OCI-LY7 (cell line): Measurements from ENCODE around the gene SCARB1. TPM values are rescaled to one million over a fixed set of nuclear protein-coding genes. Genes with fewer than 3 reads are reported as not detected.

Source experiments
- BruUV-seq: library from RNA; stranded (reverse); fragments of 400-500 nt; replicated peaks from 2 replicates; lab custom pipeline; 2021; lab: Mats Ljungman, UMichigan
- CTCF ChIA-PET: fragments of 300-600 bp; sonication (Branson Sonifier 250); formaldehyde crosslinking; loops from one replicate; lab custom pipeline; 2022; ENCODE audit warnings: antibody characterized with exemption; ENCODE audit not compliant: unreplicated experiment; lab: Charles Lee
- POLR2A ChIA-PET: fragments of 300-600 bp; sonication (Branson Sonifier 250); formaldehyde crosslinking; loops from one replicate; lab custom pipeline; 2022; ENCODE audit warnings: antibody characterized with exemption; lab: Charles Lee
- DNase-seq: peaks from one replicate; pipeline ENCODE4 v3.0.0-alpha.2; 2015; ENCODE audit warnings: low spot score
- H2AFZ ChIP-seq: fragments of 200-600 bp; sonication (generic), shearing (Covaris generic); 2 replicates; pipeline ENCODE4 v1.6.1; 2014; ENCODE audit warnings: mild to moderate bottlenecking, antibody characterized with exemption, low read length, moderate library complexity
- H3K27ac ChIP-seq: fragments of 200-600 bp; sonication (generic); 2 replicates; pipeline ENCODE4 v1.5.1; 2014; ENCODE audit warnings: mixed run types, low read depth, mild to moderate bottlenecking, moderate library complexity, low read length, inconsistent platforms; ENCODE audit not compliant: poor library complexity, severe bottlenecking
- H3K36me3 ChIP-seq: fragments of 200-600 bp; sonication (generic); 2 replicates; pipeline ENCODE4 v1.6.1; 2014; ENCODE audit warnings: mild to moderate bottlenecking, antibody characterized with exemption, low read length, moderate library complexity, mixed read lengths; ENCODE audit not compliant: insufficient read depth
- H3K4me1 ChIP-seq: fragments of 200-600 bp; sonication (generic); 2 replicates; pipeline ENCODE4 v1.5.1; 2014; ENCODE audit warnings: mild to moderate bottlenecking, low read length; ENCODE audit not compliant: insufficient read depth, poor library complexity, severe bottlenecking
- H3K4me2 ChIP-seq: fragments of 200-600 bp; sonication (generic); 2 replicates; pipeline ENCODE4 v1.6.1; 2014; ENCODE audit warnings: mild to moderate bottlenecking, low read length
- H3K4me3 ChIP-seq: fragments of 200-600 bp; sonication (generic); 2 replicates; pipeline ENCODE4 v1.5.1; 2014; ENCODE audit warnings: mild to moderate bottlenecking, low read depth, low read length; ENCODE audit not compliant: poor library complexity, severe bottlenecking
- H3K79me2 ChIP-seq: fragments of 200-600 bp; sonication (generic); 2 replicates; pipeline ENCODE4 v1.6.1; 2016; ENCODE audit warnings: low read depth, mild to moderate bottlenecking, low read length, moderate library complexity, mixed read lengths; ENCODE audit not compliant: insufficient read depth
- H3K9me2 ChIP-seq: fragments of 200-600 bp; sonication (generic); 2 replicates; pipeline ENCODE4 v1.6.1; 2016; ENCODE audit warnings: mild to moderate bottlenecking, low read length, mixed read lengths; ENCODE audit not compliant: insufficient read depth
- H3K9me3 ChIP-seq: fragments of 200-600 bp; sonication (generic); 2 replicates; pipeline ENCODE4 v1.6.1; 2014; ENCODE audit warnings: mild to moderate bottlenecking, mixed run types, low read length, mixed read lengths
- H4K20me1 ChIP-seq: fragments of 200-600 bp; sonication (generic); 2 replicates; pipeline ENCODE4 v1.6.1; 2014; ENCODE audit warnings: mild to moderate bottlenecking, antibody characterized with exemption, low read length, moderate library complexity, mixed read lengths; ENCODE audit not compliant: insufficient read depth
- EZH2phosphoT487 ChIP-seq: fragments of 200-600 bp; sonication (generic); IDR thresholded peaks from 2 replicates; pipeline ENCODE4 v1.6.1; 2018; ENCODE audit warnings: low read depth, borderline replicate concordance, mild to moderate bottlenecking, mixed run types, antibody characterized with exemption, low read length, moderate library complexity, mixed read lengths
- intact Hi-C: fragments of 100-400 bp; cut with micrococcal nuclease; formaldehyde crosslinking; loops from one replicate; pipeline ENCODE4 v1.10.0; 2022; ENCODE audit not compliant: unreplicated experiment
- total RNA-seq, 2 experiments: library from RNA; depleted of rRNA in 1 of 2; stranded (reverse); fragments of >200 nt in 1 of 2; shearing (Covaris generic) in 1 of 2; gene quantifications; 2 replicates each; pipeline ENCODE4 v1.2.3, GENCODE V29; 2014 to 2022
- TF ChIP-seq, protein P1 (sequence below): fragments of 200-600 bp; sonication (generic); conservative IDR thresholded peaks from 2 replicates; pipeline ENCODE4 v1.5.1; 2014; ENCODE audit warnings: mild to moderate bottlenecking, antibody characterized with exemption, low read length, moderate library complexity, mixed read lengths

SCARB1 gene
- total RNA-seq, 2 experiments from 2014 or later = 42.9 to 112 TPM

DNA sequence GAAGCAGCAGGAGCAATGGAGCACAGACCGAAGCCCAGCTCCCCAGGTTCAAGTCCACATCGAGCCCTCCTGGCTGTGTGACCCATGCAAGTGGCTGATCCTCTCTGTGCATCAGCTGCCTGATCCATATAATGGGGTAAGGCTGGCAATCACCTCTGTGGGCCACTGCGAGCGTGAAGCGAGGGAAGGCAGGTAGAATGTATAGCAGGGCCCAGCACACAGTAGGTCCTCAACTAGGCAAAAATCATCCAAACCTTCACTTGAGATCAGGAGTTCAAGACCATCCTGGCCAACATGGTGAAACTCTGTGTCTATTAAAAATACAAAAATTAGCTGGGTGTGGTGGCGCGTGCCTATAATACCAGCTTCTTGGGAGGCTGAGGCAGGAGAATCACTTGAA is 102.6 kb downstream of the SCARB1 start:
- ChIA-PET CTCF (no interaction called here), POLR2A (interaction anchor here (0.7 kb wide), 2 partner anchors 297 to 500 kb away, joined by 3 read pairs; no protein-coding TSS in a partner anchor)
- H3K36me3 ChIP-seq = no peaks in the 10 kb centered on the region
- H4K20me1 ChIP-seq = no peaks in the 10 kb centered on the region
- no peak for DNase-seq
- intact Hi-C loops = loop anchor here (10.0 kb wide), 1 partner anchor 156 kb away; no protein-coding TSS in a partner anchor
- H3K9me2 ChIP-seq = no peaks in the 10 kb centered on the region
- no peak overlapping the region for H3K4me3 ChIP-seq
- H3K9me3 ChIP-seq = peaks cover 12% of the 10 kb centered on the region
- no peaks in the 10 kb centered on the region for H3K79me2 ChIP-seq
- no peak overlapping the region for H3K4me2 ChIP-seq
- H2AFZ ChIP-seq = no peak overlapping the region
- TF ChIP-seq, protein P1, sequence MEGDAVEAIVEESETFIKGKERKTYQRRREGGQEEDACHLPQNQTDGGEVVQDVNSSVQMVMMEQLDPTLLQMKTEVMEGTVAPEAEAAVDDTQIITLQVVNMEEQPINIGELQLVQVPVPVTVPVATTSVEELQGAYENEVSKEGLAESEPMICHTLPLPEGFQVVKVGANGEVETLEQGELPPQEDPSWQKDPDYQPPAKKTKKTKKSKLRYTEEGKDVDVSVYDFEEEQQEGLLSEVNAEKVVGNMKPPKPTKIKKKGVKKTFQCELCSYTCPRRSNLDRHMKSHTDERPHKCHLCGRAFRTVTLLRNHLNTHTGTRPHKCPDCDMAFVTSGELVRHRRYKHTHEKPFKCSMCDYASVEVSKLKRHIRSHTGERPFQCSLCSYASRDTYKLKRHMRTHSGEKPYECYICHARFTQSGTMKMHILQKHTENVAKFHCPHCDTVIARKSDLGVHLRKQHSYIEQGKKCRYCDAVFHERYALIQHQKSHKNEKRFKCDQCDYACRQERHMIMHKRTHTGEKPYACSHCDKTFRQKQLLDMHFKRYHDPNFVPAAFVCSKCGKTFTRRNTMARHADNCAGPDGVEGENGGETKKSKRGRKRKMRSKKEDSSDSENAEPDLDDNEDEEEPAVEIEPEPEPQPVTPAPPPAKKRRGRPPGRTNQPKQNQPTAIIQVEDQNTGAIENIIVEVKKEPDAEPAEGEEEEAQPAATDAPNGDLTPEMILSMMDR = no peak
- TF ChIP-seq EZH2phosphoT487 = no peak
- no peaks in the 10 kb centered on the region for H3K4me1 ChIP-seq
- H3K27ac ChIP-seq = no peak overlapping the region
- BruUV-seq = no TSS peak

DNA sequence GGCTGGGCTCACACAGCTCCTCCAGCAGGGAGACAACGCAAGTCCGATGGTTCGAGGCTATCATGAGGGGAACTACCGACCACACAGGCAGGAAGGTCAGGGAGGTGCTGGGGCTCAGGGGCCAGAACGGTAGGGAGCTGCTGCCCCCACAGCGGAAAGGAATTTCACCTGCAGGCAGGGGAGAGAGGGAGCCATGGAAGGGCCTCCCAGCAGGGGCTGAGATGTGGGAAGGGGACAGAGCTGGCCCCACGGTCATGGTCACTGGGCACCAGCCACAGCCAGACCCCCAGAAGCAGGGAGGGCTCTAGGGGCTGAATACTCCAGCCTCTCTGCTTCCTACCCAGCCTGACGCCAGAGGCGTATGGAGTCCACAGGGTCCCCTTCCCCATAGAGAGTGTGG is 103.1 kb downstream of the SCARB1 start:
- no peaks in the 10 kb centered on the region for H3K79me2 ChIP-seq
- CTCF ChIA-PET = no interaction called here
- H3K36me3 ChIP-seq = no peaks in the 10 kb centered on the region
- DNase-seq = no peak
- POLR2A ChIA-PET = no interaction called here
- no peaks in the 10 kb centered on the region for H4K20me1 ChIP-seq
- TF ChIP-seq, protein P1 = no peak
- TF ChIP-seq EZH2phosphoT487 = no peak
- intact Hi-C loops = loop anchor here (10.0 kb wide), 1 partner anchor 156 kb away; no protein-coding TSS in a partner anchor
- H3K9me2 ChIP-seq = no peaks in the 10 kb centered on the region
- peaks cover 12% of the 10 kb centered on the region for H3K9me3 ChIP-seq
- no peak overlapping the region for H2AFZ ChIP-seq
- no peak overlapping the region for H3K4me3 ChIP-seq
- BruUV-seq = no TSS peak
- no peaks in the 10 kb centered on the region for H3K4me1 ChIP-seq
- H3K4me2 ChIP-seq = no peak overlapping the region
- H3K27ac ChIP-seq = no peak overlapping the region

DNA sequence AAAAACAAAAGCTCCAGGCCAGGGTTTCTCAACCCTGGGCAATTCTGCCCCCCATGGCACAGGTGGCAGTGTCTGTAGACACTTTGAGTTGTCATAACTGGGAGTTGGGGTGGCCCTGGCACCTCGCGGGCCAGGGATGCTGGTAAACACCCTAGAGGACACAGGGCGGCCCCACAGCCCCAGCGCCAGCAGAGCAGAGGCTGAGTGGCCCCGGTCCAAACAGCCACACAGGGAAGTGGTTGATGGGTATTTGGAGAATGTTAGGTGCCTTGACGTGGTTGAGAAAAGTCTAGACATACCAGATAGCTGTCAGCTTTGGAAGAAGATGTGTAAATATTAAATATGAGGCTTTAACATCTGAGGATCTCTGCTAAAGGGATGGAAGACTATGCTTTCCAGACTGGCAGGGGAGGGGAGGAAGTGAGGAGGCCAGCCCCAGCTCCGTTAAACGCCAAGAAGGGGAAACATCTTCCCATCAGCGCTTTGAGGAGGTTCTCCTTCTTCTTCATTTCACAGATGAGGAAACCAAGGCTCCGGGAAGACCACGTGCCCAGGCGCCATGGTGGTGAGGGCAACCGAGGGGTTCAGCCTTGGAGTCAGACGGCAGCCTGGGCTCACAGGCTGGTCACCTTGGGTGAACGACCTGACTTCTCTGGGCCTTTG is 103.7 kb downstream of the SCARB1 start:
- TF ChIP-seq, protein P1 = no peak
- no peak for TF ChIP-seq EZH2phosphoT487
- no peak for DNase-seq
- Histone ChIP-seq H3K9me3 (peaks cover 10% of the 10 kb centered on the region), H3K4me1 (no peaks in the 10 kb centered on the region), H3K27ac (no peak overlapping the region), H3K36me3 (no peaks in the 10 kb centered on the region), H3K79me2 (no peaks in the 10 kb centered on the region), H4K20me1 (no peaks in the 10 kb centered on the region), H3K4me2 (no peak overlapping the region), H3K4me3 (no peak overlapping the region), H3K9me2 (no peaks in the 10 kb centered on the region), H2AFZ (no peak overlapping the region)
- intact Hi-C loops = loop anchor here (10.0 kb wide), 1 partner anchor 155 kb away; no protein-coding TSS in a partner anchor
- ChIA-PET POLR2A (no interaction called here), CTCF (no interaction called here)
- no TSS peak for BruUV-seq
